ENCODE measurements around the gene CCDC178. TPM values are rescaled to one million over a fixed set of nuclear protein-coding genes. Genes with fewer than 3 reads are reported as not detected.

Gene CCDC178
- total RNA-seq, 1 experiment from 2014 or later = not detected

DNA sequence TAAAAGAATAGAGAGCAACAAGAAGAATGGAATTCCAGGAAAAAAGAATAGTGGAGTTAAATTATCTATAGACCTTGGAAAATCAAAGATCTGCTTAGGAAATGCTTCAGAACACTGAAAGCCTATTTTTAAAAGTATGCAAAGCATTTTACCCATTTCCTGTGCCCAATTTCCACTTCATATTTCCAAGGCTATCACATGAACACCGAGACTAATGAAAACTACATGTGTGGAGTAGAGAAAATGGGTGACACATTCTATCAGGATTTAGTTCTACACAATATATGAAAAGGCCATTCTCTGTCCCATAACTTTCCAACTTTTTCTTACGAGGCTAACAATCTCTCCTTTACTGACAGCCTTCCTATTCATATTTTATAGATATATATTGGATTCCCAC is 279.4 kb downstream of the CCDC178 start:
- H2AFZ ChIP-seq (ENCODE audit: low read depth, low read length, poor library complexity, severe bottlenecking) = no peak overlapping the region
- RAD21 ChIA-PET (ENCODE audit: low non-redundant PET in 1 of 2, low total read pairs in 2 of 2, uncharacterized antibody in 2 of 2, unreplicated experiment in 2 of 2) = no interaction called here
- H3K4me2 ChIP-seq (ENCODE audit: low read length) = no peak overlapping the region
- no peaks in the 10 kb centered on the region for H4K20me1 ChIP-seq (ENCODE audit: insufficient read depth)
- H3K27me3 ChIP-seq (ENCODE audit: insufficient read depth, low read length) = no peaks in the 10 kb centered on the region
- H3K79me2 ChIP-seq (ENCODE audit: insufficient read depth, low read length) = no peaks in the 10 kb centered on the region
- H3K9me2 ChIP-seq (ENCODE audit: insufficient read depth) = no peaks in the 10 kb centered on the region
- H3K4me1 ChIP-seq (ENCODE audit: control insufficient read depth in 1 of 2, insufficient read depth in 2 of 2, low read length in 2 of 2) = no peaks in the 10 kb centered on the region
- BruUV-seq (replicated peaks) = no TSS peak
- no peaks in the 10 kb centered on the region for H3K36me3 ChIP-seq (ENCODE audit: control insufficient read depth in 1 of 2, insufficient read depth in 2 of 2, low read length in 2 of 2)
- POLR2A ChIA-PET = no interaction called here
- CTCF ChIA-PET = no interaction called here
- DNase-seq (ENCODE audit: low read depth, low spot score) (no peak), ATAC-seq (no peak)
- TF ChIP-seq ZFX (IDR thresholded peaks at IDR 0.05) (no peak), ELF1 (IDR thresholded peaks at IDR 0.05; ENCODE audit: borderline replicate concordance, low read depth) (no peak), YY1 (IDR thresholded peaks at IDR 0.05; ENCODE audit: extremely low read depth, insufficient replicate concordance, low read depth, low read length) (no peak)
- H3K4me3 ChIP-seq (replicated peaks in 1 of 2; ENCODE audit: low read depth in 1 of 2, low read length in 2 of 2) = no peak overlapping the region
- H3K9me3 ChIP-seq (ENCODE audit: control insufficient read depth in 1 of 2, insufficient read depth in 1 of 2, low read depth in 1 of 2, low read length in 2 of 2) = peaks cover 4 to 17% of the 10 kb centered on the region in 2 experiments
- no peak overlapping the region for H3K27ac ChIP-seq (ENCODE audit: low read depth, low read length)
- H3K9ac ChIP-seq (ENCODE audit: low read length) = no peak overlapping the region
- intact Hi-C loops (cut with micrococcal nuclease) = no loop called here

DNA sequence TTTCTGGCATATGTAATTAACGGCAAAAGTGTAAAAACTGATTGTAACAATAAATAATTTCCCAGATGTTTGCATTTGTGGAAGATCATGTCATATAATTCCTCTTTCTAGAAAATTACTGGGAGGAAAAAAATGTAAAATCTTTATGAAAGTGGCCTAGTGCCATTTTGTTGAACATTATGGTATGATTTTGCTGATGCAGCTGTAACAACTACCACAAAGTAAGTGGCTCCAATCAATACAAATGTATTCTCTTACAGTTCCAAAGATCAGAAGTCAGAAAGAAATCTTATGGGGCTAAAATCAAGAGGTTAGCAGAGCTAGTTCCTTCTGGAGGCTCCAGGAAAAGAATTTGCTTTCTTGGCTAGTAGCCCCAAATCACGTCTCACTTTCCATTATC is 281.4 kb downstream of the CCDC178 start:
- Histone ChIP-seq H3K79me2 (ENCODE audit: insufficient read depth, low read length) (no peaks in the 10 kb centered on the region), H4K20me1 (ENCODE audit: insufficient read depth) (no peaks in the 10 kb centered on the region), H3K9me3 (ENCODE audit: control insufficient read depth in 1 of 2, insufficient read depth in 1 of 2, low read depth in 1 of 2, low read length in 2 of 2) (peaks cover 4 to 11% of the 10 kb centered on the region in 2 experiments; a peak in 3 of 4 replicates), H3K27me3 (ENCODE audit: insufficient read depth, low read length) (no peaks in the 10 kb centered on the region), H2AFZ (ENCODE audit: low read depth, low read length, poor library complexity, severe bottlenecking) (no peak overlapping the region), H3K9ac (ENCODE audit: low read length) (no peak overlapping the region), H3K36me3 (ENCODE audit: control insufficient read depth in 1 of 2, insufficient read depth in 2 of 2, low read length in 2 of 2) (no peaks in the 10 kb centered on the region), H3K9me2 (ENCODE audit: insufficient read depth) (no peaks in the 10 kb centered on the region), H3K4me2 (ENCODE audit: low read length) (no peak overlapping the region), H3K4me1 (ENCODE audit: control insufficient read depth in 1 of 2, insufficient read depth in 2 of 2, low read length in 2 of 2) (no peaks in the 10 kb centered on the region), H3K27ac (ENCODE audit: low read depth, low read length) (no peak overlapping the region), H3K4me3 (replicated peaks in 1 of 2; ENCODE audit: low read depth in 1 of 2, low read length in 2 of 2) (no peak overlapping the region)
- intact Hi-C loops (cut with micrococcal nuclease) = no loop called here
- ATAC-seq = no peak
- ChIA-PET CTCF (no interaction called here), RAD21 (ENCODE audit: low non-redundant PET in 1 of 2, low total read pairs in 2 of 2, uncharacterized antibody in 2 of 2, unreplicated experiment in 2 of 2) (no interaction called here), POLR2A (no interaction called here)
- DNase-seq (ENCODE audit: low read depth, low spot score) = no peak
- no TSS peak for BruUV-seq (replicated peaks)
- no peak for TF ChIP-seq SRF (IDR thresholded peaks at IDR 0.05; ENCODE audit: low read depth)
- no peak for TF ChIP-seq SIN3A (IDR thresholded peaks at IDR 0.05; ENCODE audit: low read depth)
- no peak for TF ChIP-seq YY1 (IDR thresholded peaks at IDR 0.05; ENCODE audit: extremely low read depth, insufficient replicate concordance, low read depth, low read length)
- no peak for TF ChIP-seq FOSL1 (IDR thresholded peaks at IDR 0.05; ENCODE audit: low read depth)
- TF ChIP-seq, protein P1, sequence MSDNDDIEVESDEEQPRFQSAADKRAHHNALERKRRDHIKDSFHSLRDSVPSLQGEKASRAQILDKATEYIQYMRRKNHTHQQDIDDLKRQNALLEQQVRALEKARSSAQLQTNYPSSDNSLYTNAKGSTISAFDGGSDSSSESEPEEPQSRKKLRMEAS (IDR thresholded peaks at IDR 0.05) = no peak
- TF ChIP-seq, protein P2, sequence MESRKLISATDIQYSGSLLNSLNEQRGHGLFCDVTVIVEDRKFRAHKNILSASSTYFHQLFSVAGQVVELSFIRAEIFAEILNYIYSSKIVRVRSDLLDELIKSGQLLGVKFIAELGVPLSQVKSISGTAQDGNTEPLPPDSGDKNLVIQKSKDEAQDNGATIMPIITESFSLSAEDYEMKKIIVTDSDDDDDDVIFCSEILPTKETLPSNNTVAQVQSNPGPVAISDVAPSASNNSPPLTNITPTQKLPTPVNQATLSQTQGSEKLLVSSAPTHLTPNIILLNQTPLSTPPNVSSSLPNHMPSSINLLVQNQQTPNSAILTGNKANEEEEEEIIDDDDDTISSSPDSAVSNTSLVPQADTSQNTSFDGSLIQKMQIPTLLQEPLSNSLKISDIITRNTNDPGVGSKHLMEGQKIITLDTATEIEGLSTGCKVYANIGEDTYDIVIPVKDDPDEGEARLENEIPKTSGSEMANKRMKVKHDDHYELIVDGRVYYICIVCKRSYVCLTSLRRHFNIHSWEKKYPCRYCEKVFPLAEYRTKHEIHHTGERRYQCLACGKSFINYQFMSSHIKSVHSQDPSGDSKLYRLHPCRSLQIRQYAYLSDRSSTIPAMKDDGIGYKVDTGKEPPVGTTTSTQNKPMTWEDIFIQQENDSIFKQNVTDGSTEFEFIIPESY (IDR thresholded peaks at IDR 0.05; ENCODE audit: extremely low read depth, insufficient replicate concordance, low read length) = no peak
- TF ChIP-seq JUND (IDR thresholded peaks at IDR 0.05) = no peak
- no peak for TF ChIP-seq CBX3 (IDR thresholded peaks at IDR 0.05; ENCODE audit: low read depth)
- TF ChIP-seq ZFX (IDR thresholded peaks at IDR 0.05) = no peak
- TF ChIP-seq, protein P3, sequence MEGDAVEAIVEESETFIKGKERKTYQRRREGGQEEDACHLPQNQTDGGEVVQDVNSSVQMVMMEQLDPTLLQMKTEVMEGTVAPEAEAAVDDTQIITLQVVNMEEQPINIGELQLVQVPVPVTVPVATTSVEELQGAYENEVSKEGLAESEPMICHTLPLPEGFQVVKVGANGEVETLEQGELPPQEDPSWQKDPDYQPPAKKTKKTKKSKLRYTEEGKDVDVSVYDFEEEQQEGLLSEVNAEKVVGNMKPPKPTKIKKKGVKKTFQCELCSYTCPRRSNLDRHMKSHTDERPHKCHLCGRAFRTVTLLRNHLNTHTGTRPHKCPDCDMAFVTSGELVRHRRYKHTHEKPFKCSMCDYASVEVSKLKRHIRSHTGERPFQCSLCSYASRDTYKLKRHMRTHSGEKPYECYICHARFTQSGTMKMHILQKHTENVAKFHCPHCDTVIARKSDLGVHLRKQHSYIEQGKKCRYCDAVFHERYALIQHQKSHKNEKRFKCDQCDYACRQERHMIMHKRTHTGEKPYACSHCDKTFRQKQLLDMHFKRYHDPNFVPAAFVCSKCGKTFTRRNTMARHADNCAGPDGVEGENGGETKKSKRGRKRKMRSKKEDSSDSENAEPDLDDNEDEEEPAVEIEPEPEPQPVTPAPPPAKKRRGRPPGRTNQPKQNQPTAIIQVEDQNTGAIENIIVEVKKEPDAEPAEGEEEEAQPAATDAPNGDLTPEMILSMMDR (IDR thresholded peaks at IDR 0.05 in 2 of 3, conservative IDR thresholded peaks at IDR 0.05 in 1 of 3; ENCODE audit: borderline replicate concordance in 1 of 3, insufficient read depth in 1 of 3, low read depth in 2 of 3, low read length in 2 of 3) = no peak
- no peak for TF ChIP-seq CEBPB (IDR thresholded peaks at IDR 0.05; ENCODE audit: low read depth)
- TF ChIP-seq, protein P4, sequence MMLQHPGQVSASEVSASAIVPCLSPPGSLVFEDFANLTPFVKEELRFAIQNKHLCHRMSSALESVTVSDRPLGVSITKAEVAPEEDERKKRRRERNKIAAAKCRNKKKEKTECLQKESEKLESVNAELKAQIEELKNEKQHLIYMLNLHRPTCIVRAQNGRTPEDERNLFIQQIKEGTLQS (IDR thresholded peaks at IDR 0.05) = no peak
- TF ChIP-seq EZH2 (IDR thresholded peaks at IDR 0.05) = no peak
- TF ChIP-seq SP1 (IDR thresholded peaks at IDR 0.05; ENCODE audit: low read depth) = no peak
- no peak for TF ChIP-seq ZNF274 (IDR thresholded peaks at IDR 0.05; ENCODE audit: low read depth, low read length)
- no peak for TF ChIP-seq EZH2phosphoT487 (IDR thresholded peaks at IDR 0.05; ENCODE audit: borderline replicate concordance)
- TF ChIP-seq TCF7L2 (IDR thresholded peaks at IDR 0.05; ENCODE audit: borderline replicate concordance, extremely low read depth, insufficient read depth, insufficient read length) = no peak
- TF ChIP-seq RAD21 (IDR thresholded peaks at IDR 0.05; ENCODE audit: low read depth) = no peak

Data from HCT116 (cell line).